HG03175 (cell line): Measurements from ENCODE around the gene CRKL.

Experiments used
- ATAC-seq: cut with Tn5 transposase; IDR thresholded peaks from one replicate; pipeline ENCODE4 v1.9.1; 2021; ENCODE audit warnings: mild to moderate bottlenecking, moderate library complexity; ENCODE audit not compliant: unreplicated experiment

CRKL gene

GRCh38 chr22:20994902-20995241 lies 77.7 kb downstream of the CRKL start:
- ATAC-seq, result no peak

- no peak for ATAC-seq
Observed at GRCh38 chr22:20995329-20996030, 78.3 kb downstream of the CRKL start.

GRCh38 chr22:20996031-20996410 lies 78.8 kb downstream of the CRKL start:
- no peak for ATAC-seq

- no peak for ATAC-seq
Observed at GRCh38 chr22:20996598-20997535, 79.7 kb downstream of the CRKL start.

GRCh38 chr22:20997536-20998257 lies 80.5 kb downstream of the CRKL start:
- ATAC-seq, result no peak

- ATAC-seq, result no peak
Observed at GRCh38 chr22:20998411-20999336, 81.5 kb downstream of the CRKL start.

- ATAC-seq, result no peak
Observed at GRCh38 chr22:20999350-21000206, 82.4 kb downstream of the CRKL start.

- ATAC-seq, result no peak
Observed at GRCh38 chr22:21000207-21000986, 83.2 kb downstream of the CRKL start.

GRCh38 chr22:21000987-21001600 lies 83.9 kb downstream of the CRKL start:
- ATAC-seq, result no peak

GRCh38 chr22:21001601-21002325 lies 84.6 kb downstream of the CRKL start, which contains the start of gene THAP7:
THAP7 (minus strand) TSS chr22:21002118; CDS start chr22:21001911, 207 bp downstream.
- peak; percentile 86 for ATAC-seq
